ENCODE measurements around the gene ATP8B4.

DNA sequence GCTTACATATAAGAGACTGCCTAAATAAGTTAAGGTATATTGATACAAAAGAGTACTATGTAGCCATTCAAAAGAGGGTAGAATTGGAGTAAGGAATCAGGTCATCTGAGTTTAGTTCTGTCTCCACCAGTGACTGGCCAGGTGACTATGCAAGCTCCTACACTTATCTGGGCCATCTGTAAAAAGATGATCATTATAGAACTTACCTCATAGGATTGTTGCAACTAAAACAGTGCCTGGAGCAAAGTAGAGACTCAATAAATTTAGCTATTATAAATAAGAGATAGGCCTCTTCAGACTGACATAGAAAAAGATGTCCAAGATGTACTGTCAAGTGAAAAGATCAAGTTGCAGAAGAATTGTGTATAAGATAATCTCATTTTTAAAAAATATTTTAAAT lies 1.7 kb upstream of the ATP8B4 start:
- TF ChIP-seq POLR2A (IDR thresholded peaks at IDR 0.05) = no peak
- TF ChIP-seq, protein P1, sequence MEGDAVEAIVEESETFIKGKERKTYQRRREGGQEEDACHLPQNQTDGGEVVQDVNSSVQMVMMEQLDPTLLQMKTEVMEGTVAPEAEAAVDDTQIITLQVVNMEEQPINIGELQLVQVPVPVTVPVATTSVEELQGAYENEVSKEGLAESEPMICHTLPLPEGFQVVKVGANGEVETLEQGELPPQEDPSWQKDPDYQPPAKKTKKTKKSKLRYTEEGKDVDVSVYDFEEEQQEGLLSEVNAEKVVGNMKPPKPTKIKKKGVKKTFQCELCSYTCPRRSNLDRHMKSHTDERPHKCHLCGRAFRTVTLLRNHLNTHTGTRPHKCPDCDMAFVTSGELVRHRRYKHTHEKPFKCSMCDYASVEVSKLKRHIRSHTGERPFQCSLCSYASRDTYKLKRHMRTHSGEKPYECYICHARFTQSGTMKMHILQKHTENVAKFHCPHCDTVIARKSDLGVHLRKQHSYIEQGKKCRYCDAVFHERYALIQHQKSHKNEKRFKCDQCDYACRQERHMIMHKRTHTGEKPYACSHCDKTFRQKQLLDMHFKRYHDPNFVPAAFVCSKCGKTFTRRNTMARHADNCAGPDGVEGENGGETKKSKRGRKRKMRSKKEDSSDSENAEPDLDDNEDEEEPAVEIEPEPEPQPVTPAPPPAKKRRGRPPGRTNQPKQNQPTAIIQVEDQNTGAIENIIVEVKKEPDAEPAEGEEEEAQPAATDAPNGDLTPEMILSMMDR (IDR thresholded peaks at IDR 0.05) = no peak

All from thyroid gland (tissue), 4 donors.